HepG2 (cell line): ENCODE measurements around the gene PRKN. TPM values are rescaled to one million over a fixed set of nuclear protein-coding genes. Genes with fewer than 3 reads are reported as not detected.

Experiments
- ATAC-seq: fragments of 200-7000 bp; cut with Tn5 transposase; 3 replicates; pipeline ENCODE4 v1.9.1; 2020; ENCODE audit warnings: mild to moderate bottlenecking, moderate library complexity
- BruUV-seq: library from RNA; stranded (reverse); fragments of 400-500 nt; replicated peaks from 2 replicates; lab custom pipeline; 2021; lab: Mats Ljungman, UMichigan
- CTCF ChIA-PET: fragments of 300-600 bp; formaldehyde crosslinking; extraction: SDS; loops from one replicate; lab custom pipeline; 2021; ENCODE audit warnings: low total read pairs, inconsistent platforms, low intra/inter-chr PET ratio; lab: Yijun Ruan, JAX
- POLR2A ChIA-PET: fragments of 350-600 bp; sonication (Branson Sonifier 250); formaldehyde crosslinking; loops from one replicate; lab custom pipeline; 2020; ENCODE audit warnings: antibody characterized with exemption, inconsistent platforms; lab: Yijun Ruan, JAX
- DNase-seq: peaks from one replicate; pipeline ENCODE4 v3.0.0-alpha.2; 2015; ENCODE audit warnings: low spot score
- FAIRE-seq: peaks from 3 replicates; lab custom pipeline; 2011; peaks lifted over from hg19 to GRCh38; lab: Jason Lieb, UNC
- H2AFZ ChIP-seq: one replicate; pipeline ENCODE4 v1.6.1; 2011; ENCODE audit warnings: low read length, inconsistent platforms
- H3K27ac ChIP-seq: fragments of 300-600 bp; 3 replicates; pipeline ENCODE4 v1.8.0; 2011; ENCODE audit warnings: mixed run types, mild to moderate bottlenecking, mixed read lengths, low read length, inconsistent platforms; ENCODE audit not compliant: insufficient read depth; ENCODE audit errors: extremely low read length
- H3K27me3 ChIP-seq, 2 experiments: fragments of 200-600 bp in 1 of 2; 2 replicates in 1 of 2; 3 replicates in 1 of 2; pipeline versions ENCODE4 v1.6.0 to v1.8.0; 2011; ENCODE audit warnings: low read length in 2 of 2, mild to moderate bottlenecking in 2 of 2, moderate library complexity in 2 of 2, inconsistent platforms in 1 of 2; ENCODE audit not compliant: insufficient read depth in 2 of 2, control insufficient read depth in 1 of 2
- H3K36me3 ChIP-seq, 2 experiments: fragments of 200-600 bp in 1 of 2; replicated peaks in 1 of 2; 2 replicates in 1 of 2; 3 replicates in 1 of 2; pipeline versions ENCODE4 v1.5.1 to v1.8.0; 2011; ENCODE audit warnings: low read length in 2 of 2, inconsistent platforms in 1 of 2; ENCODE audit not compliant: insufficient read depth in 2 of 2, control insufficient read depth in 1 of 2
- H3K4me1 ChIP-seq: 2 replicates; pipeline ENCODE4 v1.5.1; 2012; ENCODE audit warnings: low read length, inconsistent platforms; ENCODE audit not compliant: insufficient read depth
- H3K4me2 ChIP-seq: 2 replicates; pipeline ENCODE4 v1.6.0; 2011; ENCODE audit warnings: low read depth, low read length, inconsistent platforms
- H3K4me3 ChIP-seq, 3 experiments: fragments of 200-600 bp in 1 of 3; sonication (generic), shearing (Covaris generic) in 1 of 3; replicated peaks in 1 of 3; 2 replicates each; pipeline ENCODE4 v1.5.1; 2011 to 2016; ENCODE audit warnings: low read length in 3 of 3, inconsistent platforms in 2 of 3, low read depth in 2 of 3, mild to moderate bottlenecking in 2 of 3, control low read depth in 1 of 3, mixed read lengths in 1 of 3; ENCODE audit not compliant: insufficient read depth in 1 of 3
- H3K79me2 ChIP-seq: one replicate; pipeline ENCODE4 v1.6.1; 2011; ENCODE audit warnings: low read length, inconsistent platforms; ENCODE audit not compliant: insufficient read depth
- H3K9ac ChIP-seq: 2 replicates; pipeline ENCODE4 v1.6.0; 2011; ENCODE audit warnings: mild to moderate bottlenecking, low read depth, low read length, inconsistent platforms; ENCODE audit not compliant: insufficient read depth
- H3K9me3 ChIP-seq: 2 replicates; pipeline ENCODE4 v1.5.1; 2012; ENCODE audit warnings: mild to moderate bottlenecking, low read length
- H4K20me1 ChIP-seq: 2 replicates; pipeline ENCODE4 v1.6.0; 2011; ENCODE audit warnings: inconsistent platforms, mild to moderate bottlenecking, low read length, moderate library complexity; ENCODE audit not compliant: insufficient read depth
- CTCF ChIP-seq: sonication (generic); formaldehyde crosslinking; IDR thresholded peaks from 2 replicates; pipeline ENCODE4 v1.5.0; 2020; ENCODE audit warnings: mild to moderate bottlenecking, missing genetic modification reagents, moderate library complexity
- HNF4A ChIP-seq: sonication (generic); formaldehyde crosslinking; IDR thresholded peaks from 2 replicates; pipeline ENCODE4 v1.4.0; 2020; ENCODE audit warnings: missing genetic modification reagents
- HNF4G ChIP-seq, 2 experiments: sonication (generic) in 1 of 2; formaldehyde crosslinking in 1 of 2; IDR thresholded peaks; 2 replicates each; pipeline versions ENCODE4 v1.4.0 to v1.6.1; 2011 to 2020; ENCODE audit warnings: borderline replicate concordance in 2 of 2, low read depth in 2 of 2, mild to moderate bottlenecking in 2 of 2, low read length in 1 of 2, missing genetic modification reagents in 1 of 2, moderate library complexity in 1 of 2
- SMC3 ChIP-seq: IDR thresholded peaks from 2 replicates; pipeline ENCODE4 v1.6.1; 2011; ENCODE audit warnings: low read length, improper control_type of control experiment
- STAG1 ChIP-seq: sonication (generic); formaldehyde crosslinking; IDR thresholded peaks from 2 replicates; pipeline ENCODE4 v1.4.0; 2020; ENCODE audit warnings: missing genetic modification reagents
- TGIF2 ChIP-seq: IDR thresholded peaks from 2 replicates; pipeline ENCODE4 v1.6.1; 2016; ENCODE audit warnings: control low read depth, missing compliant biosample characterization
- WGBS: methylation state at CpG from one replicate; pipeline ENCODE4 v1.1.6; 2017; ENCODE audit warnings: low lambda C conversion rate; 5-methylcytosine and 5-hydroxymethylcytosine counted together
- in situ Hi-C: cut with HindIII; loops from 2 replicates; pipeline ENCODE4 v1.10.0; 2017; ENCODE audit warnings: low pct_unique_long_range_greater_than_20kb; ENCODE audit not compliant: extremely low pct_ligation_motif_present
- intact Hi-C: fragments of 100-400 bp; cut with micrococcal nuclease; formaldehyde crosslinking; loops from one replicate; pipeline ENCODE4 v1.10.0; 2022; ENCODE audit not compliant: unreplicated experiment
- polyA plus RNA-seq, 8 experiments: library from polyadenylated mRNA; depleted of rRNA in 3 of 8; stranded (reverse) in 7 of 8; unstranded in 1 of 8; fragments of >200 nt; fragmentation: Illumina TruSeq in 4 of 8; extraction: Trizol in 4 of 8; gene quantifications; 2 replicates each; pipeline versions ENCODE4 v1.2.1 to v1.2.3, GENCODE V29; 2011 to 2016; ENCODE audit warnings: low read depth in 4 of 8, missing spikeins in 1 of 8, mixed read lengths in 1 of 8; ENCODE audit not compliant: insufficient read depth in 1 of 8
- total RNA-seq, 5 experiments: library from RNA; depleted of rRNA; stranded (reverse); fragments of >200 nt; fragmentation: Illumina TruSeq; extraction: Trizol; gene quantifications; 2 replicates each; pipeline ENCODE4 v1.2.3, GENCODE V29; 2016; ENCODE audit warnings: low read depth in 1 of 5
- TF ChIP-seq, protein P1 (sequence below): sonication (generic); formaldehyde crosslinking; IDR thresholded peaks from 2 replicates; pipeline ENCODE4 v1.8.1; 2022; ENCODE audit warnings: low read depth, mild to moderate bottlenecking, missing genetic modification reagents
- TF ChIP-seq, protein P2 (sequence below): IDR thresholded peaks from 2 replicates; pipeline ENCODE4 v1.6.1; 2016; ENCODE audit warnings: missing compliant biosample characterization, missing genetic modification reagents, borderline replicate concordance

The PRKN gene
- total and polyA plus RNA-seq, 2 of the 13 experiments (the other 11 are each of a cell fraction or from before 2014, with no cell fraction given), result 0.31 to 0.44 TPM

GRCh38 chr6:161498881-161499280 is 1228.7 kb downstream of the PRKN start:
- H3K4me1 ChIP-seq, result no peaks in the 10 kb centered on the region
- no TSS peak for BruUV-seq
- peak; percentile 36; the same call in 2 of the 3 replicates for ATAC-seq
- no peak overlapping the region for H2AFZ ChIP-seq
- intact Hi-C loops (loop anchor here (1.0 kb wide), 2 partner anchors 81 to 106 kb away; no protein-coding TSS in a partner anchor), in situ Hi-C loops (no loop called here)
- H3K27ac ChIP-seq, result no peak overlapping the region
- H3K79me2 ChIP-seq, result no peaks in the 10 kb centered on the region
- H4K20me1 ChIP-seq, result no peaks in the 10 kb centered on the region
- no peak overlapping the region for H3K4me3 ChIP-seq
- DNase-seq, result peak; percentile 10
- 2% methylated on average over 4 of the region's 4 CpGs for WGBS
- H3K27me3 ChIP-seq, result no peaks in the 10 kb centered on the region; a peak in 2 of 5 replicates
- ChIA-PET CTCF (interaction anchor here (1.1 to 1.4 kb wide), 2 partner anchors 81 to 105 kb away, joined by 4 to 7 read pairs; no protein-coding TSS in a partner anchor), POLR2A (no interaction called here)
- H3K36me3 ChIP-seq, result no peaks in the 10 kb centered on the region
- no peak overlapping the region for H3K4me2 ChIP-seq
- no peak for FAIRE-seq
- TF ChIP-seq HNF4G (IDR thresholded peaks at IDR 0.05; ENCODE audit: borderline replicate concordance, low read depth, low read length) (0 out of 2 replicates have a peak, but pooled peaks have one; percentile 26), HNF4G (CRISPR knock-in tag; IDR thresholded peaks at IDR 0.05; ENCODE audit: borderline replicate concordance, low read depth) (no peak), HNF4A (CRISPR knock-in tag) (peak; percentile 24; the same call in 1 of the 2 replicates)
- TF ChIP-seq, protein P1, sequence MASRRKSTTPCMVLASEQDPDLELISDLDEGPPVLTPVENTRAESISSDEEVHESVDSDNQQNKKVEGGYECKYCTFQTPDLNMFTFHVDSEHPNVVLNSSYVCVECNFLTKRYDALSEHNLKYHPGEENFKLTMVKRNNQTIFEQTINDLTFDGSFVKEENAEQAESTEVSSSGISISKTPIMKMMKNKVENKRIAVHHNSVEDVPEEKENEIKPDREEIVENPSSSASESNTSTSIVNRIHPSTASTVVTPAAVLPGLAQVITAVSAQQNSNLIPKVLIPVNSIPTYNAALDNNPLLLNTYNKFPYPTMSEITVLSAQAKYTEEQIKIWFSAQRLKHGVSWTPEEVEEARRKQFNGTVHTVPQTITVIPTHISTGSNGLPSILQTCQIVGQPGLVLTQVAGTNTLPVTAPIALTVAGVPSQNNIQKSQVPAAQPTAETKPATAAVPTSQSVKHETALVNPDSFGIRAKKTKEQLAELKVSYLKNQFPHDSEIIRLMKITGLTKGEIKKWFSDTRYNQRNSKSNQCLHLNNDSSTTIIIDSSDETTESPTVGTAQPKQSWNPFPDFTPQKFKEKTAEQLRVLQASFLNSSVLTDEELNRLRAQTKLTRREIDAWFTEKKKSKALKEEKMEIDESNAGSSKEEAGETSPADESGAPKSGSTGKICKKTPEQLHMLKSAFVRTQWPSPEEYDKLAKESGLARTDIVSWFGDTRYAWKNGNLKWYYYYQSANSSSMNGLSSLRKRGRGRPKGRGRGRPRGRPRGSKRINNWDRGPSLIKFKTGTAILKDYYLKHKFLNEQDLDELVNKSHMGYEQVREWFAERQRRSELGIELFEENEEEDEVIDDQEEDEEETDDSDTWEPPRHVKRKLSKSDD (CRISPR knock-in tag), result no peak
- H3K9me3 ChIP-seq, result no peaks in the 10 kb centered on the region
- H3K9ac ChIP-seq, result no peak overlapping the region

GRCh38 chr6:161498359-161498758 is 1229.2 kb downstream of the PRKN start:
- Histone ChIP-seq H3K79me2 (no peaks in the 10 kb centered on the region), H3K27ac (no peak overlapping the region), H4K20me1 (no peaks in the 10 kb centered on the region), H3K4me1 (no peaks in the 10 kb centered on the region), H3K9ac (no peak overlapping the region), H3K9me3 (no peaks in the 10 kb centered on the region), H3K36me3 (no peaks in the 10 kb centered on the region), H3K4me2 (no peak overlapping the region), H2AFZ (no peak overlapping the region), H3K27me3 (no peaks in the 10 kb centered on the region; a peak in 2 of 5 replicates)
- ATAC-seq, result peak; percentile 95
- in situ Hi-C loops, result no loop called here
- no TSS peak for BruUV-seq
- intact Hi-C loops, result loop anchor here (1.0 kb wide), 2 partner anchors 80 to 105 kb away; no protein-coding TSS in a partner anchor
- TF ChIP-seq, protein P2, sequence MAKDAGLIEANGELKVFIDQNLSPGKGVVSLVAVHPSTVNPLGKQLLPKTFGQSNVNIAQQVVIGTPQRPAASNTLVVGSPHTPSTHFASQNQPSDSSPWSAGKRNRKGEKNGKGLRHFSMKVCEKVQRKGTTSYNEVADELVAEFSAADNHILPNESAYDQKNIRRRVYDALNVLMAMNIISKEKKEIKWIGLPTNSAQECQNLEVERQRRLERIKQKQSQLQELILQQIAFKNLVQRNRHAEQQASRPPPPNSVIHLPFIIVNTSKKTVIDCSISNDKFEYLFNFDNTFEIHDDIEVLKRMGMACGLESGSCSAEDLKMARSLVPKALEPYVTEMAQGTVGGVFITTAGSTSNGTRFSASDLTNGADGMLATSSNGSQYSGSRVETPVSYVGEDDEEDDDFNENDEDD, result 0 out of 2 replicates have a peak, but pooled peaks have one; percentile 18
- TF ChIP-seq SMC3 (peak; percentile 50; the same call in 1 of the 2 replicates), CTCF (CRISPR knock-in tag) (peak; percentile 64), STAG1 (CRISPR knock-in tag) (peak; percentile 55), TGIF2 (CRISPR knock-in tag) (no peak)
- TF ChIP-seq, all 625 proteins: peak for 4
- ChIA-PET POLR2A (no interaction called here), CTCF (interaction anchor here (1.1 to 1.4 kb wide), 2 partner anchors 80 to 104 kb away, joined by 4 to 7 read pairs; no protein-coding TSS in a partner anchor)
- peak; percentile 74 for FAIRE-seq
- 35% methylated on average over 7 of the region's 7 CpGs for WGBS
- H3K4me3 ChIP-seq, result no peak overlapping the region
- DNase-seq, result peak; percentile 36
